Esophagus squamous epithelium (tissue), 4 donors: ENCODE data around the gene DIP2A.

ENCODE experiments used
- POLR2A ChIP-seq, 4 donors: fragments of 450-650 bp; IDR thresholded peaks; one replicate each; pipeline ENCODE4 v1.6.1; 2017; ENCODE audit warnings: antibody characterized with exemption in 4 of 4, mild to moderate bottlenecking in 4 of 4, moderate library complexity in 3 of 4
- TF ChIP-seq, protein P1 (sequence below), 6 experiments: fragments of 450-650 bp in 4 of 6; fragments of 200-600 bp in 2 of 6; sonication (generic) in 2 of 6; IDR thresholded peaks; one replicate each; pipeline ENCODE4 v1.5.1; 2016 to 2019; ENCODE audit warnings: antibody characterized with exemption in 6 of 6, mild to moderate bottlenecking in 4 of 6, moderate library complexity in 4 of 6

DNA sequence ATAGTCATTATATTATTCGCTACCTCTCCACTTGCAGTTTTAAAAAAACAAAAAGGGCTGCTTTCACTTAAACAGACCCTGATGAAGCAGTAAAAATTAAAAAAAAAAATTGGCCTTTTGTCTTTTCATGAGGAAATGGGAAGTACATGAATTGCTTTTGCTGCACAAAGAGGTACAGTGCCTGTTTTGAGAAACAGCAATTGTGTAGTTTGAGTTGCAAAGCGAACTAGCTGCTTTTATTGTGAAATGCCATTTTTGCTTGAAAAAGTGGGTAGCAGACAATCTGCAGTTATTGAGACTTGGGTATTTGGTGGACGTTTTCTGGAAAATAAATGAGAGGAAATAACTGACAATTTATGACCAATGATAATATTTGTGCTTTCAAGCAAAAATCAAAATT is 7.0 kb downstream of the DIP2A start:
- TF ChIP-seq, protein P1, sequence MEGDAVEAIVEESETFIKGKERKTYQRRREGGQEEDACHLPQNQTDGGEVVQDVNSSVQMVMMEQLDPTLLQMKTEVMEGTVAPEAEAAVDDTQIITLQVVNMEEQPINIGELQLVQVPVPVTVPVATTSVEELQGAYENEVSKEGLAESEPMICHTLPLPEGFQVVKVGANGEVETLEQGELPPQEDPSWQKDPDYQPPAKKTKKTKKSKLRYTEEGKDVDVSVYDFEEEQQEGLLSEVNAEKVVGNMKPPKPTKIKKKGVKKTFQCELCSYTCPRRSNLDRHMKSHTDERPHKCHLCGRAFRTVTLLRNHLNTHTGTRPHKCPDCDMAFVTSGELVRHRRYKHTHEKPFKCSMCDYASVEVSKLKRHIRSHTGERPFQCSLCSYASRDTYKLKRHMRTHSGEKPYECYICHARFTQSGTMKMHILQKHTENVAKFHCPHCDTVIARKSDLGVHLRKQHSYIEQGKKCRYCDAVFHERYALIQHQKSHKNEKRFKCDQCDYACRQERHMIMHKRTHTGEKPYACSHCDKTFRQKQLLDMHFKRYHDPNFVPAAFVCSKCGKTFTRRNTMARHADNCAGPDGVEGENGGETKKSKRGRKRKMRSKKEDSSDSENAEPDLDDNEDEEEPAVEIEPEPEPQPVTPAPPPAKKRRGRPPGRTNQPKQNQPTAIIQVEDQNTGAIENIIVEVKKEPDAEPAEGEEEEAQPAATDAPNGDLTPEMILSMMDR (IDR thresholded peaks at IDR 0.05): no peak
- TF ChIP-seq POLR2A (IDR thresholded peaks at IDR 0.05): no peak
